Measurements from ENCODE around the gene AUTS2. TPM values are rescaled to one million over a fixed set of nuclear protein-coding genes. Genes with fewer than 3 reads are reported as not detected.
A peak's percentile ranks its signal among the peaks of the same experiment; 100 is the strongest.

Gene AUTS2
- total RNA-seq, 1 experiment from 2014 or later: 50.0 TPM

- POLR2A ChIA-PET: no interaction called here
- Mint-ChIP-seq H3K27ac (no peak overlapping the region), H3K36me3 (peaks cover 39% of the 10 kb centered on the region), H3K4me1 (peaks cover 48% of the 10 kb centered on the region), H3K27me3 (ENCODE audit: low read depth) (no peaks in the 10 kb centered on the region), H3K9me3 (no peaks in the 10 kb centered on the region), H3K4me3 (no peak overlapping the region)
- TF ChIP-seq ZNF281 (CRISPR knock-in tag; IDR thresholded peaks at IDR 0.05): no peak
- no peak for TF ChIP-seq SMAD3 (CRISPR knock-in tag; IDR thresholded peaks at IDR 0.05; ENCODE audit: borderline replicate concordance)
- TF ChIP-seq IRF1 (CRISPR knock-in tag; IDR thresholded peaks at IDR 0.05): no peak
- TF ChIP-seq JAZF1 (CRISPR knock-in tag; IDR thresholded peaks at IDR 0.05): no peak
- TF ChIP-seq, protein P1, sequence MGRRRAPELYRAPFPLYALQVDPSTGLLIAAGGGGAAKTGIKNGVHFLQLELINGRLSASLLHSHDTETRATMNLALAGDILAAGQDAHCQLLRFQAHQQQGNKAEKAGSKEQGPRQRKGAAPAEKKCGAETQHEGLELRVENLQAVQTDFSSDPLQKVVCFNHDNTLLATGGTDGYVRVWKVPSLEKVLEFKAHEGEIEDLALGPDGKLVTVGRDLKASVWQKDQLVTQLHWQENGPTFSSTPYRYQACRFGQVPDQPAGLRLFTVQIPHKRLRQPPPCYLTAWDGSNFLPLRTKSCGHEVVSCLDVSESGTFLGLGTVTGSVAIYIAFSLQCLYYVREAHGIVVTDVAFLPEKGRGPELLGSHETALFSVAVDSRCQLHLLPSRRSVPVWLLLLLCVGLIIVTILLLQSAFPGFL (CRISPR knock-in tag; IDR thresholded peaks at IDR 0.05; ENCODE audit: borderline replicate concordance): no peak
- TF ChIP-seq SP1 (CRISPR knock-in tag; conservative IDR thresholded peaks at IDR 0.05): no peak
- TF ChIP-seq, protein P2, sequence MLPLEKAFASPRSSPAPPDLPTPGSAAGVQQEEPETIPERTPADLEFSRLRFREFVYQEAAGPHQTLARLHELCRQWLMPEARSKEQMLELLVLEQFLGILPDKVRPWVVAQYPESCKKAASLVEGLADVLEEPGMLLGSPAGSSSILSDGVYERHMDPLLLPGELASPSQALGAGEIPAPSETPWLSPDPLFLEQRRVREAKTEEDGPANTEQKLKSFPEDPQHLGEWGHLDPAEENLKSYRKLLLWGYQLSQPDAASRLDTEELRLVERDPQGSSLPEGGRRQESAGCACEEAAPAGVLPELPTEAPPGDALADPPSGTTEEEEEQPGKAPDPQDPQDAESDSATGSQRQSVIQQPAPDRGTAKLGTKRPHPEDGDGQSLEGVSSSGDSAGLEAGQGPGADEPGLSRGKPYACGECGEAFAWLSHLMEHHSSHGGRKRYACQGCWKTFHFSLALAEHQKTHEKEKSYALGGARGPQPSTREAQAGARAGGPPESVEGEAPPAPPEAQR (CRISPR knock-in tag; IDR thresholded peaks at IDR 0.05): no peak
- no peak for TF ChIP-seq NFYB (CRISPR knock-in tag; conservative IDR thresholded peaks at IDR 0.05; ENCODE audit: low read depth)
- no peak for TF ChIP-seq MLX (CRISPR knock-in tag; IDR thresholded peaks at IDR 0.05)
- TF ChIP-seq, protein P3, sequence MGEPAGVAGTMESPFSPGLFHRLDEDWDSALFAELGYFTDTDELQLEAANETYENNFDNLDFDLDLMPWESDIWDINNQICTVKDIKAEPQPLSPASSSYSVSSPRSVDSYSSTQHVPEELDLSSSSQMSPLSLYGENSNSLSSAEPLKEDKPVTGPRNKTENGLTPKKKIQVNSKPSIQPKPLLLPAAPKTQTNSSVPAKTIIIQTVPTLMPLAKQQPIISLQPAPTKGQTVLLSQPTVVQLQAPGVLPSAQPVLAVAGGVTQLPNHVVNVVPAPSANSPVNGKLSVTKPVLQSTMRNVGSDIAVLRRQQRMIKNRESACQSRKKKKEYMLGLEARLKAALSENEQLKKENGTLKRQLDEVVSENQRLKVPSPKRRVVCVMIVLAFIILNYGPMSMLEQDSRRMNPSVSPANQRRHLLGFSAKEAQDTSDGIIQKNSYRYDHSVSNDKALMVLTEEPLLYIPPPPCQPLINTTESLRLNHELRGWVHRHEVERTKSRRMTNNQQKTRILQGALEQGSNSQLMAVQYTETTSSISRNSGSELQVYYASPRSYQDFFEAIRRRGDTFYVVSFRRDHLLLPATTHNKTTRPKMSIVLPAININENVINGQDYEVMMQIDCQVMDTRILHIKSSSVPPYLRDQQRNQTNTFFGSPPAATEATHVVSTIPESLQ (CRISPR knock-in tag; IDR thresholded peaks at IDR 0.05): no peak
- no peak for TF ChIP-seq ESRRA (CRISPR knock-in tag; IDR thresholded peaks at IDR 0.05; ENCODE audit: borderline replicate concordance)
- TF ChIP-seq ZNF121 (CRISPR knock-in tag; IDR thresholded peaks at IDR 0.05): no peak
- no peak for TF ChIP-seq USF2 (CRISPR knock-in tag; IDR thresholded peaks at IDR 0.05)
- no peak for TF ChIP-seq TP53 (CRISPR knock-in tag; IDR thresholded peaks at IDR 0.05)
- TF ChIP-seq EMX1 (CRISPR knock-in tag; IDR thresholded peaks at IDR 0.05): no peak
- CTCF ChIA-PET: interaction anchor here (0.6 to 3.6 kb wide), 12 partner anchors 9 to 1282 kb away, joined by 3 to 20 read pairs (median 4); no protein-coding TSS in a partner anchor
- no peak for DNase-seq (ENCODE audit: low spot score)
- peak; percentile 65 for ATAC-seq
These were observed 1177.4 kb downstream of the AUTS2 start for GRCh38 chr7:70775570-70776156.
